SK-N-MC (cell line): ENCODE results near the gene CCDC191.

Experiments used
- DNase-seq: peaks from one replicate; pipeline ENCODE4 v3.0.0-alpha.2; 2011; ENCODE audit warnings: low read depth, low spot score
- H3K27ac ChIP-seq: fragments of 200-600 bp; sonication (generic); 2 replicates; pipeline ENCODE4 v1.5.1; 2016; ENCODE audit warnings: mixed run types
- H3K36me3 ChIP-seq: fragments of 200-600 bp; sonication (generic); 2 replicates; pipeline ENCODE4 v1.6.1; 2017; ENCODE audit warnings: antibody characterized with exemption, low read length, mixed read lengths; ENCODE audit not compliant: insufficient read depth
- H3K4me3 ChIP-seq: fragments of 200-600 bp; sonication (generic); 2 replicates; pipeline ENCODE4 v1.5.1; 2016
- H3K9ac ChIP-seq: fragments of 200-600 bp; sonication (generic); 2 replicates; pipeline ENCODE4 v1.8.0; 2017; ENCODE audit warnings: mixed run types, mixed read lengths; ENCODE audit not compliant: insufficient read length
- H3K9me3 ChIP-seq: fragments of 200-600 bp; sonication (generic); 2 replicates; pipeline ENCODE4 v1.6.1; 2017; ENCODE audit warnings: low read depth, mild to moderate bottlenecking, antibody characterized with exemption, low read length, moderate library complexity, mixed read lengths
- EZH2 ChIP-seq: fragments of 200-600 bp; sonication (generic); IDR thresholded peaks from one replicate; pipeline ENCODE4 v1.6.1; 2017; ENCODE audit warnings: antibody characterized with exemption
- FOXP2 ChIP-seq: optimal IDR thresholded peaks from 2 replicates; pipeline ENCODE3; 2011; ENCODE audit warnings: mild to moderate bottlenecking, moderate library complexity; ENCODE audit not compliant: insufficient read depth; ENCODE audit errors: extremely low read length, control extremely low read depth
- POLR2AphosphoS5 ChIP-seq: IDR thresholded peaks from 2 replicates; pipeline ENCODE4 v1.6.1; 2012; ENCODE audit warnings: mild to moderate bottlenecking, low read depth, low read length, borderline replicate concordance

Gene CCDC191

GRCh38 chr3:114092151-114093015 lies 36.1 kb upstream of the CCDC191 start:
- H3K9ac ChIP-seq: no peak overlapping the region
- no peak overlapping the region for H3K27ac ChIP-seq
- H3K4me3 ChIP-seq: no peak overlapping the region
- TF ChIP-seq EZH2 (no peak), POLR2AphosphoS5 (no peak), FOXP2 (no peak)
- no peaks in the 10 kb centered on the region for H3K9me3 ChIP-seq
- no peak for DNase-seq
- H3K36me3 ChIP-seq: peaks cover 8% of the 10 kb centered on the region; the same call in 1 of the 2 replicates

GRCh38 chr3:114089675-114090074 lies 33.3 kb upstream of the CCDC191 start:
- Histone ChIP-seq H3K9me3 (no peaks in the 10 kb centered on the region), H3K27ac (no peak overlapping the region), H3K4me3 (no peak overlapping the region), H3K9ac (no peak overlapping the region), H3K36me3 (peaks cover 32% of the 10 kb centered on the region)
- TF ChIP-seq POLR2AphosphoS5 (no peak), EZH2 (no peak), FOXP2 (no peak)
- DNase-seq: no peak

- Histone ChIP-seq H3K36me3 (peaks cover 60% of the 10 kb centered on the region), H3K4me3 (no peak overlapping the region), H3K9ac (no peak overlapping the region), H3K9me3 (no peaks in the 10 kb centered on the region), H3K27ac (no peak overlapping the region)
- TF ChIP-seq EZH2 (no peak), FOXP2 (no peak), POLR2AphosphoS5 (no peak)
- DNase-seq: no peak
Measured at GRCh38 chr3:114086356-114086755, 30.0 kb upstream of the CCDC191 start.

- Histone ChIP-seq H3K4me3 (no peak overlapping the region), H3K27ac (no peak overlapping the region), H3K9me3 (no peaks in the 10 kb centered on the region), H3K9ac (no peak overlapping the region), H3K36me3 (peaks cover 91% of the 10 kb centered on the region)
- TF ChIP-seq EZH2: no peak
- no peak for TF ChIP-seq POLR2AphosphoS5
- no peak for TF ChIP-seq FOXP2
- no peak for DNase-seq
Measured at GRCh38 chr3:114083112-114083511, 26.8 kb upstream of the CCDC191 start.

GRCh38 chr3:114081037-114081436 lies 24.7 kb upstream of the CCDC191 start:
- Histone ChIP-seq H3K9ac (no peak overlapping the region), H3K9me3 (no peaks in the 10 kb centered on the region), H3K36me3 (peaks cover 88% of the 10 kb centered on the region), H3K4me3 (no peak overlapping the region), H3K27ac (no peak overlapping the region)
- no peak for DNase-seq
- no peak for TF ChIP-seq POLR2AphosphoS5
- TF ChIP-seq FOXP2: no peak
- no peak for TF ChIP-seq EZH2

GRCh38 chr3:114080201-114080600 lies 23.9 kb upstream of the CCDC191 start:
- Histone ChIP-seq H3K4me3 (no peak overlapping the region), H3K27ac (no peak overlapping the region), H3K9me3 (no peaks in the 10 kb centered on the region), H3K9ac (no peak overlapping the region), H3K36me3 (peaks cover 89% of the 10 kb centered on the region)
- TF ChIP-seq POLR2AphosphoS5: no peak
- no peak for TF ChIP-seq FOXP2
- no peak for TF ChIP-seq EZH2
- DNase-seq: no peak

DNA sequence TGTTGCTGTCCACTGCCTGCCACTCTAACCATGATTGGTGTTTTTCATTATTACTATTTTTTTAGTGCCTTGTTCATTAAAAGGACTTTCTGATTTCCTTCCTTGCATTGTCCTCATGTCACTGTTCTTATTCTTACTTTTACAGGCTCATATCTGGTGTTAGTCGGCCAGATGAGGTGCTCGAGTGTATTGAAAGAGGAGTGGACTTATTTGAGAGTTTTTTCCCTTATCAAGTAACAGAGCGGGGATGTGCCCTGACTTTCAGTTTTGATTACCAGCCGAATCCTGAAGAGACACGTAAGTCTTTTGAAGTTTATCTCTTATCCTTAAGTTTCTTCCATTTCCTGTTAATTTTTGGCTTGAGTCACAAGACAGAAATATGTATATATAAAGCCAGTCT lies 23.4 kb upstream of the CCDC191 start:
- TF ChIP-seq FOXP2: no peak
- no peak for TF ChIP-seq EZH2
- no peak for TF ChIP-seq POLR2AphosphoS5
- Histone ChIP-seq H3K27ac (no peak overlapping the region), H3K4me3 (no peak overlapping the region), H3K9ac (no peak overlapping the region), H3K36me3 (peaks cover 91% of the 10 kb centered on the region), H3K9me3 (no peaks in the 10 kb centered on the region)
- no peak for DNase-seq

- peaks cover 96% of the 10 kb centered on the region for H3K36me3 ChIP-seq
- H3K9ac ChIP-seq: no peak overlapping the region
- DNase-seq: no peak
- H3K9me3 ChIP-seq: no peaks in the 10 kb centered on the region
- no peak overlapping the region for H3K27ac ChIP-seq
- H3K4me3 ChIP-seq: no peak overlapping the region
- TF ChIP-seq FOXP2 (no peak), EZH2 (no peak), POLR2AphosphoS5 (no peak)
Measured at GRCh38 chr3:114078126-114078525, 21.8 kb upstream of the CCDC191 start.

DNA sequence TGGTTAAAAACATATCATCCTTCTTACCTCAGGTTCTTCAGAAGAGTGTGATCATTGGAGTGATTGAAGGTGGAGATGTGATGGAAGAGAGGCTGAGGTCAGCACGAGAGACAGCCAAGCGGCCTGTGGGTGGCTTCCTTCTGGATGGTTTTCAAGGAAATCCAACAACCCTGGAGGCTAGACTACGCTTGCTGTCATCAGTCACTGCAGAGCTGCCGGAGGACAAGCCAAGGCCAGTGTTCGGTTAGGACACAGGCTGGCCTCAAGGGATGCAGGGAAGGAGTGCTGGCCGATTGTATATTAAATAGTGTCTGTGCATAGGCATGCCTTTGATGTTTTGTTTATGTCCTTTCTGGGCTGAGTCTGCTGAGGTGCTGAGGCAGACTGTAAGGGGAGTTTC lies 20.4 kb upstream of the CCDC191 start:
- Histone ChIP-seq H3K36me3 (peaks cover 95% of the 10 kb centered on the region), H3K9me3 (no peaks in the 10 kb centered on the region), H3K9ac (no peak overlapping the region), H3K27ac (no peak overlapping the region), H3K4me3 (no peak overlapping the region)
- no peak for DNase-seq
- no peak for TF ChIP-seq POLR2AphosphoS5
- no peak for TF ChIP-seq EZH2
- no peak for TF ChIP-seq FOXP2
